Endodermal cell (in vitro differentiated cells): ENCODE measurements around the gene FUT8. TPM values are rescaled to one million over a fixed set of nuclear protein-coding genes. Genes with fewer than 3 reads are reported as not detected.

ENCODE experiments used
- DNase-seq: peaks from one replicate; pipeline ENCODE4 v3.0.0-alpha.2; 2017
- H3K27ac ChIP-seq: 2 replicates; pipeline ENCODE4 v1.5.1; 2013; ENCODE audit warnings: mild to moderate bottlenecking, low read depth, low read length, moderate library complexity
- H3K27me3 ChIP-seq: 2 replicates; pipeline ENCODE4 v1.6.1; 2013; ENCODE audit warnings: mild to moderate bottlenecking, low read length, moderate library complexity; ENCODE audit not compliant: insufficient read depth, control insufficient read depth, poor library complexity, severe bottlenecking
- H3K36me3 ChIP-seq: 2 replicates; pipeline ENCODE4 v1.7.0; 2013; ENCODE audit warnings: mild to moderate bottlenecking, low read length, moderate library complexity; ENCODE audit not compliant: control insufficient read depth, insufficient read depth
- H3K4me1 ChIP-seq: one replicate; pipeline ENCODE4 v1.7.0; 2013; ENCODE audit warnings: low read length; ENCODE audit not compliant: control insufficient read depth, insufficient read depth
- H3K4me3 ChIP-seq: 2 replicates; pipeline ENCODE4 v1.5.1; 2013; ENCODE audit warnings: mild to moderate bottlenecking, low read length, moderate library complexity
- H3K9ac ChIP-seq: 2 replicates; pipeline ENCODE4 v1.6.1; 2013; ENCODE audit warnings: mild to moderate bottlenecking, low read length, moderate library complexity; ENCODE audit not compliant: poor library complexity, severe bottlenecking; ENCODE audit errors: extremely low read depth
- H3K9me3 ChIP-seq: 2 replicates; pipeline ENCODE4 v1.6.1; 2013; ENCODE audit warnings: mild to moderate bottlenecking, low read length, moderate library complexity; ENCODE audit not compliant: control insufficient read depth
- H3K27ac Mint-ChIP-seq: 2 replicates; pipeline ENCODE4 v1.8.0; 2020; ENCODE audit warnings: mixed read lengths
- H3K27me3 Mint-ChIP-seq: 2 replicates; pipeline ENCODE4 v1.8.0; 2021; ENCODE audit warnings: mild to moderate bottlenecking, mixed read lengths; ENCODE audit not compliant: insufficient read depth
- H3K36me3 Mint-ChIP-seq: 2 replicates; pipeline ENCODE4 v1.8.0; 2020; ENCODE audit warnings: low read depth, mixed read lengths
- H3K4me1 Mint-ChIP-seq: 2 replicates; pipeline ENCODE4 v1.8.0; 2020; ENCODE audit warnings: mixed read lengths
- H3K4me3 Mint-ChIP-seq: 2 replicates; pipeline ENCODE4 v1.8.0; 2020; ENCODE audit warnings: mild to moderate bottlenecking, moderate library complexity, mixed read lengths
- H3K9me3 Mint-ChIP-seq: 2 replicates; pipeline ENCODE4 v1.8.0; 2020; ENCODE audit warnings: mild to moderate bottlenecking, mixed read lengths
- CTCF ChIP-seq: fragments of 200-600 bp; sonication (generic); conservative IDR thresholded peaks from 2 replicates; pipeline ENCODE4 v1.5.0; 2021; ENCODE audit warnings: antibody characterized with exemption, mild to moderate bottlenecking
- WGBS, 2 experiments: methylation state at CpG; one replicate each; pipeline versions ENCODE4 v1.1.5 to v1.1.7; 2013; ENCODE audit warnings: missing lambda C conversion rate in 2 of 2, mixed read lengths in 1 of 2; ENCODE audit not compliant: insufficient coverage in 1 of 2, insufficient read length in 1 of 2; 5-methylcytosine and 5-hydroxymethylcytosine counted together
- total RNA-seq, 2 donors: library from RNA; stranded (reverse); fragmentation: NEBNext Ultra II Directional in 1 of 2; extraction: Animal tissue kit (Norgen Biotek cat#: 25700) in 1 of 2; gene quantifications; 2 replicates in 1 of 2; 3 replicates in 1 of 2; pipeline ENCODE4 v1.2.1, GENCODE V29; 2021

Gene FUT8
- total RNA-seq, 2 donors from 2014 or later = 63.9 to 76.9 TPM

GRCh38 chr14:65560340-65561027, 148.0 kb downstream of the FUT8 start:
- Histone ChIP-seq H3K36me3 (peaks cover 30% of the 10 kb centered on the region), H3K27ac (no peak overlapping the region), H3K9me3 (no peaks in the 10 kb centered on the region), H3K27me3 (no peaks in the 10 kb centered on the region), H3K4me3 (no peak overlapping the region), H3K9ac (no peak overlapping the region), H3K4me1 (peaks cover 9% of the 10 kb centered on the region)
- Mint-ChIP-seq H3K27ac (no peak overlapping the region), H3K9me3 (no peaks in the 10 kb centered on the region), H3K4me3 (no peak overlapping the region), H3K27me3 (no peaks in the 10 kb centered on the region), H3K36me3 (peaks cover 8% of the 10 kb centered on the region), H3K4me1 (peaks cover 5% of the 10 kb centered on the region)
- DNase-seq = no peak
- TF ChIP-seq CTCF = no peak
- WGBS, 2 experiments = 90 to 100% methylated on average over 1 to 2 of the region's 2 CpGs

GRCh38 chr14:65564370-65564769, 151.8 kb downstream of the FUT8 start:
- no peaks in the 10 kb centered on the region for H3K27me3 ChIP-seq
- H3K4me3 Mint-ChIP-seq = no peak overlapping the region
- H3K36me3 ChIP-seq = peaks cover 30% of the 10 kb centered on the region
- no peaks in the 10 kb centered on the region for H3K4me1 ChIP-seq
- no peak for DNase-seq
- no peaks in the 10 kb centered on the region for H3K27me3 Mint-ChIP-seq
- H3K4me3 ChIP-seq = no peak overlapping the region
- no peak overlapping the region for H3K27ac ChIP-seq
- no peaks in the 10 kb centered on the region for H3K9me3 ChIP-seq
- no peak overlapping the region for H3K9ac ChIP-seq
- H3K4me1 Mint-ChIP-seq = peaks cover 2% of the 10 kb centered on the region
- H3K27ac Mint-ChIP-seq = no peak overlapping the region
- no peak for TF ChIP-seq CTCF
- WGBS, 2 experiments = 93 to 97% methylated on average over 2 to 4 of the region's 4 CpGs
- no peaks in the 10 kb centered on the region for H3K9me3 Mint-ChIP-seq
- peaks cover 8% of the 10 kb centered on the region for H3K36me3 Mint-ChIP-seq

- no peaks in the 10 kb centered on the region for H3K27me3 Mint-ChIP-seq
- H3K9ac ChIP-seq = no peak overlapping the region
These were observed 153.4 kb downstream of the FUT8 start for GRCh38 chr14:65565948-65566347.

More at GRCh38 chr14:65565948-65566347, 153.4 kb downstream of the FUT8 start:
- peaks cover 38% of the 10 kb centered on the region for H3K36me3 ChIP-seq
- 87 to 100% methylated on average over 1 of the region's 1 CpG for WGBS, 2 experiments
- no peaks in the 10 kb centered on the region for H3K4me1 ChIP-seq
- Mint-ChIP-seq H3K36me3 (peaks cover 8% of the 10 kb centered on the region), H3K9me3 (no peaks in the 10 kb centered on the region), H3K27ac (no peak overlapping the region), H3K4me3 (no peak overlapping the region), H3K4me1 (peaks cover 2% of the 10 kb centered on the region)
- DNase-seq = no peak
- TF ChIP-seq CTCF = no peak
- H3K4me3 ChIP-seq = no peak overlapping the region
- H3K27me3 ChIP-seq = no peaks in the 10 kb centered on the region
- no peaks in the 10 kb centered on the region for H3K9me3 ChIP-seq
- H3K27ac ChIP-seq = no peak overlapping the region
